IMR-90 (cell line): Measurements from ENCODE around the gene SPDYE8. TPM values are rescaled to one million over a fixed set of nuclear protein-coding genes. Genes with fewer than 3 reads are reported as not detected.
"Not testable (repeated sequence)": the region's sequence is repeated elsewhere in the genome, so short reads cannot be mapped to it uniquely, and the experiment has no call there.

Experiments
- ATAC-seq: fragments of 200-7000 bp; cut with Tn5 transposase; 2 replicates; pipeline ENCODE4 v1.9.1; 2020; ENCODE audit warnings: low read depth, mild to moderate bottlenecking, moderate library complexity
- BruUV-seq: library from RNA; stranded (reverse); fragments of 400-500 nt; replicated peaks from 2 replicates; lab custom pipeline; 2021; lab: Mats Ljungman, UMichigan
- CTCF ChIA-PET: fragments of 300-600 bp; formaldehyde crosslinking; extraction: SDS; loops from one replicate; lab custom pipeline; 2021; ENCODE audit warnings: antibody characterized with exemption; lab: Yijun Ruan, JAX
- POLR2A ChIA-PET: fragments of 300-600 bp; sonication (Branson Sonifier 250); formaldehyde crosslinking; loops from one replicate; lab custom pipeline; 2022; ENCODE audit warnings: antibody characterized with exemption; ENCODE audit not compliant: unreplicated experiment; lab: Charles Lee
- DNase-seq: peaks from one replicate; pipeline ENCODE4 v3.0.0; 2013
- H2AFZ ChIP-seq: replicated peaks from 2 replicates; pipeline ENCODE3; 2013; ENCODE audit warnings: low read length, mild to moderate bottlenecking; ENCODE audit not compliant: poor library complexity
- H2AK5ac ChIP-seq: 2 replicates; pipeline ENCODE4 v1.6.1; 2013; ENCODE audit warnings: low read depth, low read length, inconsistent platforms
- H2AK9ac ChIP-seq: replicated peaks from 2 replicates; pipeline ENCODE3; 2013; ENCODE audit warnings: mild to moderate bottlenecking, low read depth, low read length, moderate library complexity; ENCODE audit not compliant: poor library complexity
- H2BK120ac ChIP-seq: 2 replicates; pipeline ENCODE4 v1.6.1; 2013; ENCODE audit warnings: low read depth, low read length, inconsistent platforms
- H2BK15ac ChIP-seq: 3 replicates; pipeline ENCODE4 v1.6.1; 2013; ENCODE audit warnings: low read depth, low read length, inconsistent platforms
- H2BK20ac ChIP-seq: 2 replicates; pipeline ENCODE4 v1.6.1; 2013; ENCODE audit warnings: low read depth, mild to moderate bottlenecking, inconsistent platforms, low read length, moderate library complexity
- H2BK5ac ChIP-seq: 2 replicates; pipeline ENCODE4 v1.6.1; 2013; ENCODE audit warnings: mild to moderate bottlenecking, low read depth, low read length, inconsistent platforms; ENCODE audit not compliant: poor library complexity, severe bottlenecking
- H3K14ac ChIP-seq: replicated peaks from 2 replicates; pipeline ENCODE4 v1.6.1; 2013; ENCODE audit warnings: low read depth, low read length, inconsistent platforms
- H3K18ac ChIP-seq: 2 replicates; pipeline ENCODE4 v1.6.1; 2013; ENCODE audit warnings: low read depth, low read length, control low read depth
- H3K23ac ChIP-seq: 2 replicates; pipeline ENCODE4 v1.6.1; 2013; ENCODE audit warnings: low read depth, low read length, inconsistent platforms
- H3K27ac ChIP-seq: 2 replicates; pipeline ENCODE4 v1.5.1; 2013; ENCODE audit warnings: mild to moderate bottlenecking, control low read depth, low read length; ENCODE audit not compliant: insufficient read depth
- H3K27me3 ChIP-seq: 2 replicates; pipeline ENCODE4 v1.6.1; 2013; ENCODE audit warnings: low read length; ENCODE audit not compliant: control insufficient read depth, insufficient read depth
- H3K36me3 ChIP-seq: 2 replicates; pipeline ENCODE4 v1.6.1; 2013; ENCODE audit warnings: low read length, mixed read lengths; ENCODE audit not compliant: control insufficient read depth, insufficient read depth
- H3K4ac ChIP-seq: 2 replicates; pipeline ENCODE4 v1.6.1; 2013; ENCODE audit warnings: low read depth, low read length, inconsistent platforms
- H3K4me1 ChIP-seq: 2 replicates; pipeline ENCODE4 v1.6.1; 2013; ENCODE audit warnings: low read length, mixed read lengths; ENCODE audit not compliant: control insufficient read depth, insufficient read depth
- H3K4me2 ChIP-seq: 2 replicates; pipeline ENCODE4 v1.6.1; 2013; ENCODE audit warnings: low read depth, mild to moderate bottlenecking, control low read depth, low read length, moderate library complexity
- H3K4me3 ChIP-seq: 2 replicates; pipeline ENCODE4 v1.5.1; 2013; ENCODE audit warnings: low read depth, mild to moderate bottlenecking, control low read depth, low read length, moderate library complexity; ENCODE audit not compliant: insufficient read depth
- H3K56ac ChIP-seq: 2 replicates; pipeline ENCODE4 v1.6.1; 2013; ENCODE audit warnings: low read length, inconsistent platforms; ENCODE audit not compliant: insufficient read depth; ENCODE audit errors: extremely low read depth
- H3K79me1 ChIP-seq, 2 experiments: 2 replicates each; pipeline ENCODE4 v1.6.1; 2013; ENCODE audit warnings: low read length in 2 of 2, inconsistent platforms in 1 of 2, low read depth in 1 of 2
- H3K9ac ChIP-seq: 2 replicates; pipeline ENCODE4 v1.6.1; 2013; ENCODE audit warnings: low read depth, low read length, control low read depth
- H3K9me1 ChIP-seq: 2 replicates; pipeline ENCODE4 v1.6.1; 2013; ENCODE audit warnings: low read length, inconsistent platforms; ENCODE audit not compliant: insufficient read depth
- H3K9me3 ChIP-seq: 2 replicates; pipeline ENCODE4 v1.6.1; 2013; ENCODE audit warnings: low read length; ENCODE audit not compliant: control insufficient read depth, insufficient read depth
- H4K20me1 ChIP-seq: 2 replicates; pipeline ENCODE4 v1.6.1; 2013; ENCODE audit warnings: low read length, inconsistent platforms; ENCODE audit not compliant: insufficient read depth
- H4K5ac ChIP-seq: 2 replicates; pipeline ENCODE4 v1.6.1; 2013; ENCODE audit warnings: mild to moderate bottlenecking, low read depth, low read length, control low read depth
- H4K8ac ChIP-seq, 2 experiments: 2 replicates each; pipeline ENCODE4 v1.6.1; 2013; ENCODE audit warnings: low read depth in 2 of 2, low read length in 2 of 2, control low read depth in 1 of 2, inconsistent platforms in 1 of 2
- H4K91ac ChIP-seq: 2 replicates; pipeline ENCODE4 v1.6.1; 2013; ENCODE audit warnings: low read depth, low read length, inconsistent platforms; ENCODE audit not compliant: insufficient read depth
- WGBS, 2 experiments: methylation state at CpG; one replicate each; pipeline versions ENCODE4 v1.1.5 to v1.1.7; 2013; ENCODE audit warnings: missing lambda C conversion rate in 2 of 2; ENCODE audit not compliant: insufficient read length in 1 of 2; ENCODE audit errors: extremely low coverage in 2 of 2; 5-methylcytosine and 5-hydroxymethylcytosine counted together
- dilution Hi-C: fragments of 300-500 bp; cut with HindIII; formaldehyde crosslinking; loops from one replicate; pipeline ENCODE4 v1.14.3; 2018; ENCODE audit warnings: low sequenced_read_pairs; ENCODE audit not compliant: unreplicated experiment
- in situ Hi-C: fragments of 300-500 bp; cut with MboI; formaldehyde crosslinking; loops from 3 replicates; pipeline ENCODE4 v1.14.3; 2019; ENCODE audit warnings: low sequenced_read_pairs, inconsistent platforms, mixed read lengths
- intact Hi-C: fragments of 100-400 bp; cut with micrococcal nuclease; formaldehyde crosslinking; loops from 2 replicates; pipeline ENCODE4 v1.10.0; 2022
- polyA plus RNA-seq, 3 experiments: library from polyadenylated mRNA; depleted of rRNA; stranded (reverse); fragments of >200 nt; gene quantifications; 2 replicates each; pipeline ENCODE4 v1.2.3, GENCODE V29; 2012; ENCODE audit warnings: low replicate concordance in 1 of 3
- total RNA-seq: library from RNA; depleted of rRNA; stranded (reverse); fragments of >200 nt; gene quantifications from 2 replicates; pipeline ENCODE4 v1.2.3, GENCODE V29; 2012

Gene SPDYE8
- total and polyA plus RNA-seq, 2 of the 4 experiments (the other 2 are of a cell fraction) = not detected

DNA sequence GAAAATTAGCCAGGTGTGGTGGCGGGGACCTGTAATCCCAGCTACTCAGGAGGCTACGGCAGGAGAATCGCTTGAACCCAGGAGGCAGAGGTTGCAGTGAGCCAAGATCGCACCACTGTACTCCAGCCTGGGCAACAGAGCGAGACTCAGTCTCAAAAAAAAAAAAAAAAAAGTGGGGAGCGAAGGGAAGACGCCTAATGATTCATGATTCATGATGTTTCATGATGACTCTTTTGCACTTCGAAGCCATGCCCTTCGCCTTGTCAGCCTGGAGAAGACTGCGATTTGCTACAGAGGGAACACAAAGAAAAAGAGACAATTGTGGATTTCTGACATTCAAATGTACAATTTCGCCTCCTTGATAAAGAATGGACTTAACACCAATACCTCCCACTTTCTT, 47.5 kb downstream of the SPDYE8 start:
- H3K56ac ChIP-seq, H3K14ac ChIP-seq, H2AK5ac ChIP-seq, H2AFZ ChIP-seq, H3K18ac ChIP-seq, H3K27me3 ChIP-seq, H3K36me3 ChIP-seq, H3K4me3 ChIP-seq, H3K4me1 ChIP-seq, H3K79me1 ChIP-seq, H3K27ac ChIP-seq, H3K9ac ChIP-seq, POLR2A ChIA-PET, H4K5ac ChIP-seq, H3K4ac ChIP-seq, dilution Hi-C loops, H2BK5ac ChIP-seq, H3K9me1 ChIP-seq, H3K9me3 ChIP-seq, H3K23ac ChIP-seq, DNase-seq, H2BK120ac ChIP-seq, H2AK9ac ChIP-seq, intact Hi-C loops, H4K8ac ChIP-seq, H4K20me1 ChIP-seq, ATAC-seq, BruUV-seq, H4K91ac ChIP-seq, H3K4me2 ChIP-seq, CTCF ChIA-PET, H2BK20ac ChIP-seq, in situ Hi-C loops, H2BK15ac ChIP-seq: not testable (repeated sequence)
- WGBS, 2 experiments = no CpG with 5 or more reads among the region's 11 CpGs

DNA sequence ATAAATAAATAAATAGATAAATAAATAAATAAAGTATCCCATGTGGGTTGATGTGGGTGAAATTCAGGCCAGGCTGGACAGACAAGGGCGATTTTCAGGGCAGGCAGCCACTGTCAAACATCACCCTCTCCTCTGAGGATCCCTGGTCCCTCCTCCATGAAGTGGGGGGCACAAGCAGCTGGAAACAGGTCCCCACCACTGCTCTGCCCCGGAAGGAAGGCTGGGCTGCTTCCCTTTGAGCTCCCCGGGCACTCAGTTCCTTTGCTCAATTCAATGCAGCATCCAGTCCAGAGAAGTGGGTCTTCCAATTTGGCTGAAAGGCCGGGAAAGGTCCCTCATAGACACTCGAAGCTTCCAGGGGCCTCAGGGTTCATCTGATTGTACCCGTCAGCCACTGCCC, 49.2 kb downstream of the SPDYE8 start:
- POLR2A ChIA-PET, intact Hi-C loops: not testable (repeated sequence)

More for the DNA sequence above, 49.2 kb downstream of the SPDYE8 start:
- H4K8ac ChIP-seq, in situ Hi-C loops, CTCF ChIA-PET, dilution Hi-C loops, H2BK5ac ChIP-seq, H4K5ac ChIP-seq, H3K27me3 ChIP-seq, H3K56ac ChIP-seq, H3K4me2 ChIP-seq, H4K91ac ChIP-seq, H2BK20ac ChIP-seq, H3K27ac ChIP-seq, H2BK15ac ChIP-seq, H2BK120ac ChIP-seq, H2AFZ ChIP-seq, H2AK5ac ChIP-seq, H4K20me1 ChIP-seq, BruUV-seq, H3K9ac ChIP-seq, H3K14ac ChIP-seq, H3K36me3 ChIP-seq, DNase-seq, H3K4me1 ChIP-seq, H3K79me1 ChIP-seq, H3K4me3 ChIP-seq, H3K9me1 ChIP-seq, H2AK9ac ChIP-seq, ATAC-seq, H3K18ac ChIP-seq, H3K9me3 ChIP-seq, H3K4ac ChIP-seq, H3K23ac ChIP-seq: not testable (repeated sequence)
- WGBS, 2 experiments = no CpG with 5 or more reads among the region's 6 CpGs
